Middle frontal gyrus (tissue), 1 donor: Measurements from ENCODE around the gene IGLON5.

Experiments
- DNase-seq: peaks from one replicate; pipeline ENCODE4 v3.0.0-alpha.2; 2015; ENCODE audit warnings: low spot score; ENCODE audit errors: extremely low spot score

The IGLON5 gene

GRCh38 chr19:51338563-51339312 is 27.3 kb downstream of the IGLON5 start:
- no peak for DNase-seq

- no peak for DNase-seq
These were observed 27.9 kb downstream of the IGLON5 start for GRCh38 chr19:51339313-51339686.

- DNase-seq: peak; percentile 79
These were observed 28.5 kb downstream of the IGLON5 start for GRCh38 chr19:51339687-51340656.

GRCh38 chr19:51341066-51341465 is 29.6 kb downstream of the IGLON5 start:
- DNase-seq: no peak

- DNase-seq: no peak
These were observed 30.6 kb downstream of the IGLON5 start, which contains the start of gene VSIG10L for GRCh38 chr19:51341976-51342580. VSIG10L (minus strand) TSS chr19:51342139; CDS start chr19:51342124, 15 bp downstream.

- no peak for DNase-seq
These were observed 31.5 kb downstream of the IGLON5 start for GRCh38 chr19:51342631-51343569.

- no peak for DNase-seq
These were observed 33.7 kb downstream of the IGLON5 start for GRCh38 chr19:51345076-51345620.

GRCh38 chr19:51346742-51347141 is 35.3 kb downstream of the IGLON5 start:
- no peak for DNase-seq

- no peak for DNase-seq
These were observed 35.9 kb downstream of the IGLON5 start for GRCh38 chr19:51347209-51347928.

GRCh38 chr19:51351266-51351990 is 40.0 kb downstream of the IGLON5 start:
- no peak for DNase-seq

GRCh38 chr19:51352783-51353360 is 41.4 kb downstream of the IGLON5 start:
- no peak for DNase-seq

GRCh38 chr19:51354103-51354741 is 42.8 kb downstream of the IGLON5 start:
- DNase-seq: no peak

- DNase-seq: no peak
These were observed 43.3 kb downstream of the IGLON5 start for GRCh38 chr19:51354742-51355148.

GRCh38 chr19:51356159-51356801 is 44.8 kb downstream of the IGLON5 start:
- no peak for DNase-seq

- no peak for DNase-seq
These were observed 46.5 kb downstream of the IGLON5 start for GRCh38 chr19:51357952-51358351.

GRCh38 chr19:51359294-51359693 is 47.9 kb downstream of the IGLON5 start:
- DNase-seq: no peak

GRCh38 chr19:51361239-51361638 is 49.8 kb downstream of the IGLON5 start:
- no peak for DNase-seq
